ENCODE measurements around the gene ARHGEF16.

GRCh38 chr1:3508757-3509415 lies 54.4 kb downstream of the ARHGEF16 start:
- TF ChIP-seq CTCF (IDR thresholded peaks at IDR 0.05) (no peak), EP300 (IDR thresholded peaks at IDR 0.05) (no peak), POLR2A (IDR thresholded peaks at IDR 0.05) (no peak)
